AG09309 (cell line): Measurements from ENCODE around the gene STT3A.

Experiments used
- DNase-seq: peaks from one replicate; pipeline ENCODE4 v3.0.0-alpha.2; 2010; ENCODE audit warnings: low read depth
- H3K4me3 ChIP-seq: 2 replicates; pipeline ENCODE4 v1.5.1; 2011; ENCODE audit warnings: mild to moderate bottlenecking, low read depth, low read length, moderate library complexity; ENCODE audit not compliant: control insufficient read depth
- TF ChIP-seq, protein P1 (sequence below): IDR thresholded peaks from 2 replicates; pipeline ENCODE4 v1.5.1; 2011; ENCODE audit warnings: mild to moderate bottlenecking, low read depth, low read length, inconsistent platforms; ENCODE audit not compliant: insufficient read depth, control insufficient read depth; ENCODE audit errors: missing control alignments

STT3A gene

GRCh38 chr11:125592305-125593113 lies at the start of gene STT3A:
Gene STT3A (plus strand): TSS chr11:125592852. CDS start chr11:125595916, 3,064 bp downstream.
- peak within 1 kb of the TSS; percentile 90 for H3K4me3 ChIP-seq
- TF ChIP-seq, protein P1, sequence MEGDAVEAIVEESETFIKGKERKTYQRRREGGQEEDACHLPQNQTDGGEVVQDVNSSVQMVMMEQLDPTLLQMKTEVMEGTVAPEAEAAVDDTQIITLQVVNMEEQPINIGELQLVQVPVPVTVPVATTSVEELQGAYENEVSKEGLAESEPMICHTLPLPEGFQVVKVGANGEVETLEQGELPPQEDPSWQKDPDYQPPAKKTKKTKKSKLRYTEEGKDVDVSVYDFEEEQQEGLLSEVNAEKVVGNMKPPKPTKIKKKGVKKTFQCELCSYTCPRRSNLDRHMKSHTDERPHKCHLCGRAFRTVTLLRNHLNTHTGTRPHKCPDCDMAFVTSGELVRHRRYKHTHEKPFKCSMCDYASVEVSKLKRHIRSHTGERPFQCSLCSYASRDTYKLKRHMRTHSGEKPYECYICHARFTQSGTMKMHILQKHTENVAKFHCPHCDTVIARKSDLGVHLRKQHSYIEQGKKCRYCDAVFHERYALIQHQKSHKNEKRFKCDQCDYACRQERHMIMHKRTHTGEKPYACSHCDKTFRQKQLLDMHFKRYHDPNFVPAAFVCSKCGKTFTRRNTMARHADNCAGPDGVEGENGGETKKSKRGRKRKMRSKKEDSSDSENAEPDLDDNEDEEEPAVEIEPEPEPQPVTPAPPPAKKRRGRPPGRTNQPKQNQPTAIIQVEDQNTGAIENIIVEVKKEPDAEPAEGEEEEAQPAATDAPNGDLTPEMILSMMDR = no peak
- peak; percentile 100 for DNase-seq

DNA sequence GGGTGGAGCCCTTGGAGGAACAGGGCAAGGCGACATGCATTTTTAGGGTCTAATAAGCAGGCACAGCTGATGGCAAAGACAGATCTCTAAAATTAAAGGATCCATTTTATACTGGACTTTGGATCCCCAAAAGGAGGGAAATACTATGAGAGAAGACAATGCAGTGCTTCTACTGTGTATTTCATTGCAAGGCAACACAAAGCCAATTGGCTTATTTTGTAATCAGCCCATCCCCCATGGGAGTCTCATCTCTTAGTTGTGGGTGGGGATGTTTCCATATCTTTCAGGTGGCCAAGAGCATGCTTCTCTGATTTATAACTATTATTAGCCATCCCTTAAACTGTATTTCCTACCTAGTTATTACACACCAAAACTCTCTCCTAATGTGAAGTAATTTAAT lies 41.9 kb upstream of the STT3A start:
- TF ChIP-seq, protein P1 = no peak
- no peak for DNase-seq
- H3K4me3 ChIP-seq = no peak overlapping the region

GRCh38 chr11:125551835-125552342 lies 40.8 kb upstream of the STT3A start:
- no peak for DNase-seq
- TF ChIP-seq, protein P1 = no peak
- no peak overlapping the region for H3K4me3 ChIP-seq

GRCh38 chr11:125552927-125553326 lies 39.7 kb upstream of the STT3A start:
- TF ChIP-seq, protein P1 = no peak
- DNase-seq = no peak
- no peak overlapping the region for H3K4me3 ChIP-seq

- TF ChIP-seq, protein P1 = no peak
- DNase-seq = no peak
- no peak overlapping the region for H3K4me3 ChIP-seq
These were observed 39.3 kb upstream of the STT3A start for GRCh38 chr11:125553357-125553756.

GRCh38 chr11:125554038-125554437 lies 38.6 kb upstream of the STT3A start:
- DNase-seq = no peak
- no peak overlapping the region for H3K4me3 ChIP-seq
- TF ChIP-seq, protein P1 = no peak
